Lung (tissue), 12 donors: ENCODE data around the gene TMCC1. TPM values are rescaled to one million over a fixed set of nuclear protein-coding genes. Genes with fewer than 3 reads are reported as not detected.

Source experiments
- ATAC-seq: fragments of 200-7000 bp; cut with Tn5 transposase; one replicate; pipeline ENCODE4 v1.9.1; 2020; ENCODE audit warnings: moderate number of reproducible peaks; ENCODE audit not compliant: insufficient read depth, low FRiP score
- DNase-seq, 3 donors: peaks; one replicate each; pipeline ENCODE4 v3.0.0-alpha.2; 2013 to 2017
- H3K27ac ChIP-seq, 2 donors: one replicate each; pipeline ENCODE4 v1.5.1; 2013; ENCODE audit warnings: mild to moderate bottlenecking in 2 of 2, moderate library complexity in 2 of 2, control low read depth in 1 of 2, inconsistent platforms in 1 of 2, low read depth in 1 of 2, low read length in 1 of 2
- H3K27me3 ChIP-seq, 3 donors: one replicate each; pipeline ENCODE4 v1.5.1; 2013; ENCODE audit warnings: low read length in 2 of 3; ENCODE audit not compliant: control insufficient read depth in 3 of 3, insufficient read depth in 3 of 3
- H3K36me3 ChIP-seq, 4 donors: one replicate each; pipeline ENCODE4 v1.5.1; 2013; ENCODE audit warnings: low read length in 4 of 4, mild to moderate bottlenecking in 1 of 4, moderate library complexity in 1 of 4; ENCODE audit not compliant: control insufficient read depth in 4 of 4, insufficient read depth in 4 of 4
- H3K4me1 ChIP-seq, 5 donors: one replicate each; pipeline ENCODE4 v1.5.1; 2013; ENCODE audit warnings: low read length in 5 of 5, mild to moderate bottlenecking in 2 of 5, moderate library complexity in 1 of 5; ENCODE audit not compliant: control insufficient read depth in 5 of 5, insufficient read depth in 5 of 5
- H3K4me3 ChIP-seq: one replicate; pipeline ENCODE4 v1.5.1; 2013; ENCODE audit warnings: mild to moderate bottlenecking, control low read depth, moderate library complexity
- H3K9ac ChIP-seq, 2 donors: one replicate each; pipeline ENCODE4 v1.5.1; 2013; ENCODE audit warnings: low read length in 2 of 2, control low read depth in 1 of 2; ENCODE audit not compliant: insufficient read depth in 1 of 2
- H3K9me3 ChIP-seq, 4 donors: one replicate each; pipeline ENCODE4 v1.5.1; 2013; ENCODE audit warnings: low read length in 3 of 4, mild to moderate bottlenecking in 1 of 4, moderate library complexity in 1 of 4; ENCODE audit not compliant: control insufficient read depth in 4 of 4, insufficient read depth in 3 of 4
- CTCF ChIP-seq: IDR thresholded peaks from 2 replicates; pipeline ENCODE4 v1.5.1; 2012; ENCODE audit warnings: mild to moderate bottlenecking; ENCODE audit errors: control extremely low read depth, extremely low read depth
- WGBS, 2 donors: extraction: QIAGEN DNeasy Blood & Tissue Kit; methylation state at CpG; one replicate each; pipeline ENCODE4 v1.1.7; 2013; 5-methylcytosine and 5-hydroxymethylcytosine counted together
- polyA plus RNA-seq, 2 donors: library from polyadenylated mRNA; stranded (reverse); fragments of 200-250 nt; gene quantifications; one replicate each; pipeline ENCODE4 v1.2.1, GENCODE V29; 2013
- total RNA-seq, 2 donors: library from RNA; depleted of rRNA in 1 of 2; stranded (reverse); fragments of >200 nt in 1 of 2; gene quantifications; one replicate each; pipeline ENCODE4 v1.2.1, GENCODE V29; 2014 to 2021
- donor health status: control.
- donor health status: control.
- donor health status: Bipolar disorder and iron deficiency.
- donor health status: healthy.
- donor health status: DM: yes; HTN: yes; CAD: no.

The TMCC1 gene
- total and polyA plus RNA-seq, 4 donors, result 8.7 to 39.4 (median 22.8) TPM

GRCh38 chr3:129795186-129796010 lies 98.1 kb downstream of the TMCC1 start:
- ATAC-seq, result no peak
- peak overlapping the region; percentile 26 to 51 for H3K9ac ChIP-seq

GRCh38 chr3:129794311-129795185 lies 99.0 kb downstream of the TMCC1 start:
- Histone ChIP-seq H3K36me3 (no peaks in the 10 kb centered on the region), H3K27ac (peak overlapping the region; percentile 4 to 94)

More at GRCh38 chr3:129795186-129796010, 98.1 kb downstream of the TMCC1 start:
- peak overlapping the region in 1 of 2 donors; percentile 75 for H3K27ac ChIP-seq
- no peaks in the 10 kb centered on the region for H3K27me3 ChIP-seq
- no peaks in the 10 kb centered on the region for H3K9me3 ChIP-seq
- peaks cover 0 to 8% (median 3%) of the 10 kb centered on the region in 5 donors for H3K4me1 ChIP-seq
- no peaks in the 10 kb centered on the region for H3K36me3 ChIP-seq
- no peak overlapping the region for H3K4me3 ChIP-seq
- DNase-seq, result no peak
- no peak for TF ChIP-seq CTCF
- 71 to 79% methylated on average over 6 of the region's 6 CpGs for WGBS, 2 donors

GRCh38 chr3:129793942-129794310 lies 99.6 kb downstream of the TMCC1 start:
- DNase-seq (peak in 2 of 3 donors; percentile 27 to 37), ATAC-seq (peak; percentile 11)
- no peak for TF ChIP-seq CTCF
- no peaks in the 10 kb centered on the region for H3K9me3 ChIP-seq
- peak overlapping the region; percentile 4 to 94 for H3K27ac ChIP-seq
- no peaks in the 10 kb centered on the region for H3K36me3 ChIP-seq
- H3K27me3 ChIP-seq, result no peaks in the 10 kb centered on the region
- H3K4me3 ChIP-seq, result peak overlapping the region; percentile 31
- peak overlapping the region; percentile 57 to 75 for H3K9ac ChIP-seq
- H3K4me1 ChIP-seq, result peaks cover 0 to 8% (median 3%) of the 10 kb centered on the region in 5 donors
- WGBS, 2 donors, result 9 to 12% methylated on average over 2 of the region's 2 CpGs

More at GRCh38 chr3:129794311-129795185, 99.0 kb downstream of the TMCC1 start:
- WGBS, 2 donors, result 7 to 14% methylated on average over 14 of the region's 14 CpGs
- H3K4me3 ChIP-seq, result peak overlapping the region; percentile 31
- no peak for TF ChIP-seq CTCF
- H3K9me3 ChIP-seq, result no peaks in the 10 kb centered on the region
- H3K9ac ChIP-seq, result peak overlapping the region; percentile 44 to 75
- H3K27me3 ChIP-seq, result no peaks in the 10 kb centered on the region
- H3K4me1 ChIP-seq, result peaks cover 0 to 8% (median 3%) of the 10 kb centered on the region in 5 donors
- ATAC-seq (peak; percentile 90), DNase-seq (peak; percentile 76 to 88 (median 85))
